ENCODE results near the gene SHANK2. TPM values are rescaled to one million over a fixed set of nuclear protein-coding genes. Genes with fewer than 3 reads are reported as not detected.
"Not testable (repeated sequence)": the region's sequence is repeated elsewhere in the genome, so short reads cannot be mapped to it uniquely, and the experiment has no call there.

The SHANK2 gene
- polyA plus RNA-seq, 1 donor: 2.9 TPM

DNA sequence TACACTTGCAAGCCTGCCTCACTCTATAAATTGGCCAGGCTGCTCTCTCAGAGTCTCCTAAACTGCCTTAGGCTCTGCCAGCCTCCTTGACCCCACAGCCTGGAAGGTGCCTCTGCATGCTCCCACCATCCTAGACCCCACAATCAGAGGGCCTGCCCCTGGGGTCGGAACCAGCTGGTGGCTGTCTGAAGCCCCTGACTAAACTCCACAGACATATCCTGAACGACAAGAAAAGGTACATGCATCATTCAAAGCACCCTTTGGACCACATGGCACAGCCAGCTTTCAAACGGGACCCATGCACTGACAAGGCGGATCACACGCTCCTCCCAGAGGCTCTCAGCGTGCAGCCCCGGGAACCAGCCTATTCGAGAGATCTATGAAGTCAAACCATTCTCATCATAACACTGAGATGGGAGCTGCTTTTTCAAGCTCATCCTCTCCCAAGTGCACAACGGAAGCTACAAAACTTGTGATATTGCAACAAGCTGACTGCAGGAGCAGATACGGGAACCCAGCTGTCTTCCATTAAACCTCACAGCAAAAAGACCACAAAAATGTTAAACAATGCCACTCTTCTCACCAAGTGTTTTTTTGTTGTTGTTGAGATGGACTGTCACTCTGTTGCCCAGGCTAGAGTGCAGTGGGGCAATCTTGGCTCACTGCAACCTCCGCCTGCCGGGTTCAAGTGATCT lies 8.1 kb downstream of the SHANK2 start:
- no peak for DNase-seq

- DNase-seq: no peak
Observed at GRCh38 chr11:71242391-71242790, 10.0 kb downstream of the SHANK2 start.

DNA sequence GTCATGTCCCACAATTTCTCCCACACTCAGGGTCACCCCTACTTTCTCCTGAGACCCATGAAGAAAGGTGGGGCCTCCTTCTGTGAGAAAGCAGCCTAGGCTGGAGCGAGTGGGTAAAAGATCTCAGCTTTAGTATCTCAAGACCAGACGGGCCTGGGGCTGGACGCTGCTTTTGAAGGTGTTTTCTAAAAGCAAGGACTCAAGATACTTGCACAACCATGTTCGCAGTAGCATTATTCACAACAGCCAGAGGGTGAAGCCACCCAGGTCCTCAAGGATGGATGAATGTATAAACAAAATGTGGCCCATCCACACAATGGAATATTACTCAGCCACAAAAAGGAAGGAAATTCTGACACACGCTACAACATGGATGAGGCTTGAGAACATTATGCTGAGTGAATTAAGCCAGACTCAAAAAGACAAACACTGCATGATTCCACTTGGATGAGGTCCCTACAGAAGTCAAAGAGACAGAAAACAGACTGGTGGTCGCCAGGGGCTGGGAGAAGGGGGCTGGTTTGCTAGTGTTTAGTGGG lies 10.6 kb downstream of the SHANK2 start:
- no peak for DNase-seq

DNA sequence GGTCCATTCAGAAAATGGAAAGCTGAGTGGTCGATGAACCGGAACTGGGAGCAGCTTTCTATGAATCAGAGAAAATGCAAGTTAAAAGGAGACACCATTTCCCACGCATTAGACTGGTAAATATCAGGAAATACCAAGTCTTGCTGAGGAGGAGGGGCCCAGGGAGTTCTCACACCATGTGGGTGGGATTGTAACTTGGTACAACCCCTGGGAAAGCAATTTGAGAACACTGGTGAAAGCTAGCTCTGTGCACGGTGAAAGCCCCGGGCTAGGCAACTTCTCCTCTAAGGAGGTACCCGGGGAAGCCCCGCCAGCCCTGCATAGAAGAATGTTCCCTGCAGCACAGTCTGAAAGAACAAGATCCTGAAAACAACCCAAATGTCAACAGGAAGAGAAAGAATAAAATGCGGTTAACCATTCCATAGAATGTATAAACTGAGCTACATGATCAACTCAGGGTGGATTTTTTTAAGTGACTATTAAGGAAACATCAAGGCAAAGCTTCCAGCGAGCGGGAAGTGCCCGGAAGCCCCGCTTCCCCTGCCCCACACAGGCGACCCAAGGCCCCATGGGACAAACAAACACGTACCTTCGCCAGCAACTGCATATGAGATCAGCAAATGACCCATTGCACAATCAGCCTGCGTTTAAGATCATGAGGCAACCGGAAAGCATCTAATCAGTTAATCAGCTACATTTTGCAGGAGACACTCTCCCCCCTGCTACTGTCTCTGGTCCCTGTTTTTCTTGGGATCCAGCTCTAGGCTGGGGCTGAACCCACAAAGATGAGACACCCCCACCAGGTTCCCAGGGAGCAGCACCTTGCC lies 11.3 kb downstream of the SHANK2 start:
- DNase-seq: no peak

DNA sequence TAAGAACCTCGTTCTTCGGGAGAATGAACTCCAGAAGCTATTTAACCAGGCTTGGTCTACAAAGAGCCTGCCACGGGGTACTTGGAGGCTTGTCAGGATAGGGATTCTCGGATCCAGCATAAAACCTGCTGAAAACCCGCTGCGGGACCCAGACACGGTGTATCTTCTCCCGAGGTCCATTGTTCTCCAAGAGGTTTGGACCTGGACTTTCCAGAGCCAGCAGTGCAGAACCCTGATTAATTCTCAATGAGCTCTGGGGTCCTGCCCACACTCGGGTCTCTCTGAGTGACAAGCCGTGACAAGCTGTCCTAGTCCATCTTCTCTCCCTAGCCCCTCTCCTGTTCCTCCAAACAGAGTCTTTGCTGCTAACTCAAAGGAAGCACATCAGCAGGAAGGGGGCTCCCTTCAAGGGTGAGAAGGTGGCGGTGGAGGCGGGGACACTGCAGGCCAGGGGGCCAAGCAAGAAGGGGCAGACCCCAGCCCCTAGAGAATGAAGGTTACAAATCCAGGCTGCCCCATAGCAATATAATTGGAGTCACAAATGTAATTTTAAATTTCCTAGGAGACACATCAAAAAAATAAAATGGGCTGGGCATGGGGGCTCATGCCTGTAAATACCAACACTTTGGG lies 12.2 kb downstream of the SHANK2 start:
- no peak for DNase-seq

DNA sequence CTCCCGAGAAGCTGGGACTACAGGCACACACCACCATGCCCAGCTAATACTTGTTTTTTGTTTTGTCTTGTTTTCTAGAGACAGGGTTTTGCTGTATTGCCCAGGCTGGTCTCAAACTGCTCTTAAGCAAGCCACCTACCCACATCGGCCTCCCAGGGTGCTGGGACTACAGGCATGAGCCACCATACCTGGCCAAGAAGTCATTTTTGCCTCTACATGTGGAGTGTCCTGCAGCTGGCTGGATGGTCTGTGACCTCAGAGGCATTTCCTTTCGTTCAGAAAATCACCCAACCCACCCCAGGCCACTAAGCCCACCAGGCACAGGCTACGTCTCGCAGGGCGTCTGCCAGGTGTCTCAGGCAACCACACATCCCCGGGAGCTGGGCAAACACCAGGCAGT lies 12.8 kb downstream of the SHANK2 start:
- DNase-seq: no peak

GRCh38 chr11:71238941-71239340 lies 13.4 kb downstream of the SHANK2 start:
- DNase-seq: no peak

GRCh38 chr11:71238285-71238875 lies 14.0 kb downstream of the SHANK2 start:
- DNase-seq: no peak

DNA sequence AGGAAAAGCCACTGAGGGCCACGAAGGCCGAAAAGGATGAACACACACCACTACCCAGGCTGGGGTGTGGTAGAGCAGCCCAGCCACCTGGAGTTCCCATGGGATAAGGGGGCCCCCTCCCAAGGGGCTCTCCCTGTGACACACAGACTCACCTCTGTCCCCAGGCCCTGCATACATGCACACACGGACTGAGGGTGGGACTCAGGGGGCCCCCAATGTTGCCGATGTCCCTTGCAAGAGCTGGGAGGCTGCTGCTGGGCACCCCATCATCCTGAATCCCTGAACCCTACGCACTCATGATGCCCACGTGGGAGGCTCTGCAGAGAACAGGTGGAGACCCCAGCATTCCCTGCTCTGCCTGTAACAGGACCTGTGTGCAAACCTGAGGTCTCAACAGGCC lies 14.5 kb downstream of the SHANK2 start:
- DNase-seq: no peak

- DNase-seq: no peak
Observed at GRCh38 chr11:71236836-71237475, 15.4 kb downstream of the SHANK2 start.

DNA sequence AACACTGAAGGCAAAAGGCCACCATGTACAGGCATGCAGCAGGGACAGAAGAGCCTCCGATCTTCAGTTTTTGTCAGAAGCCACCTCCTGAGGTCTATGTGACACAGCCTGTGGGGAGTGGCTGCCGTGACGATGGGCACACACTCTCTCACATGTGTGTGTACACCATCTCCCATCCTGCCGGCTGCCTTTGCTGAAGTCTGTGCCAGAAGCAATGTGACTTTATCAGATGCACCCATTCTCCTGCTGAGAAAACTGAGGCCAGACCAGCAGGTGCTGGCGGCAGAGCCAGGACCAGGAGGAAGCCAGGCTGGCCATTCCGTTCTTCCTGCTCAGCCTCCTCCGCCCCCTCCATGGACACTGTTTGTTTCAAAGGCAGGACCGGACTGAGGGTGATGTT lies 16.7 kb downstream of the SHANK2 start:
- no peak for DNase-seq

DNA sequence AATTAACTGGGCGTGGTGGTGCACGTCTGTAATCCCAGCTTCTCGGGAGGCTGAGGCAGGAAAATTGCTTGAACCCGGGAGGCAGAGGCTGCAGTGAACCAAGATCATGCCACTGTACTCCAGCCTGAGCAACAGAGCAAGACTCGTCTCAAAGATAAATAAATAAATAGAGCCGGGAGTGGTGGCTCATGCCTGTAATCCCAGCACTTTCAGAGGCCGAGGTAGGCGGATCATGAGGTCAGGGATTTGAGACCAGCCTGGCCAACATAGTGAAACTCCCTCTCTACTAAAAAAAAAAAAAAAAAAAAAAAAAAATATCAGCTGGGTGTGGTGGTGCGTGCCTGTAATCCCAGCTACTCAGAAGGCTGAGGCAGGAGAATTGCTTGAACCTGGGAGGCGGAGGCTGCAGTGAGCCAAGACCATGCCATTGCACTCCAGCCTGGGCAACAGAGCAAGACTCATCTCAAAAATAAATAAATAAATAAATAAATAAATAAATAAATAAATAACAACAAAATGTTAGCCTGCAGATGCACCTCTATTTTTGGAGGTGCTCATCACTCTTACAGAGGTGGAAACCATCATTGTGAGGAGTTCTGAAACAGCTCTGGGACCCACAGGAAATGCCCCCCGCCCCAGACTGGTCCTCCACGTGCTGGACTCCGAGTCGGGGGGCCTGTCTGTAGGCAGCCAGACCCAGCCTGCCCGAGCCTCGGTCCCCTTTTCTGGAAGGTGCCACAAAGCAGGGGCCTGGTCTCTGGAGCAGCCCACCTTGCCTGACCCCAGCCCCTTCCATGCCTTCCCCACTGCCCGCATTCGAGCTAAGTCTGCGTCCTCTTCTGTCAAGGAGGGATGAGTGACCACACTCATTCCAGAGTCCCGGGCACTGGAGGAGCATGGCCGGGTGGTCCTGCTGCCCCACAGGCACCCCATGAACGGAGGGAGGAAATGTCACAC lies 18.2 kb downstream of the SHANK2 start:
- DNase-seq: not testable (repeated sequence)

GRCh38 chr11:71232364-71232763 lies 20.0 kb downstream of the SHANK2 start:
- DNase-seq: no peak

DNA sequence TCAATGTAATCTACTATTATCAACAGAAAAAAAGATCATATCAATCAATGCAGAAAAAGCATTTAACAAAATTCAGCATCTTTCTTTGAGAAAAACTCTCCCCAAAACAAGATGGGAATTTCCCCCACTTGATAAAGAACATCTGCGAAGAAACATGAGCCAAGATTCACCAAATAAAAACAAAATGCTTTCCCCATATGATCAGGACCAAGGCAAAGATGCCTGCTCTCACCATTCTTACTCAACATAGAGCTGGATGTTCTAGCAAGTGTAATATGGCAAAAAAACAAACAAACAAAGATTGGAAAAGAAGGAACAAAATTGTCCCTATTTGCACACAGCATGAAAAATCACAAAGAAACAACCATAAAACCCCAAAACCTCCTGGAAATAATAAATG lies 23.4 kb downstream of the SHANK2 start:
- no peak for DNase-seq

GRCh38 chr11:71227058-71227659 lies 25.2 kb downstream of the SHANK2 start:
- no peak for DNase-seq

GRCh38 chr11:71223671-71224660 lies 28.4 kb downstream of the SHANK2 start:
- no peak for DNase-seq

- DNase-seq: no peak
Observed at GRCh38 chr11:71223081-71223405, 29.3 kb downstream of the SHANK2 start.

DNA sequence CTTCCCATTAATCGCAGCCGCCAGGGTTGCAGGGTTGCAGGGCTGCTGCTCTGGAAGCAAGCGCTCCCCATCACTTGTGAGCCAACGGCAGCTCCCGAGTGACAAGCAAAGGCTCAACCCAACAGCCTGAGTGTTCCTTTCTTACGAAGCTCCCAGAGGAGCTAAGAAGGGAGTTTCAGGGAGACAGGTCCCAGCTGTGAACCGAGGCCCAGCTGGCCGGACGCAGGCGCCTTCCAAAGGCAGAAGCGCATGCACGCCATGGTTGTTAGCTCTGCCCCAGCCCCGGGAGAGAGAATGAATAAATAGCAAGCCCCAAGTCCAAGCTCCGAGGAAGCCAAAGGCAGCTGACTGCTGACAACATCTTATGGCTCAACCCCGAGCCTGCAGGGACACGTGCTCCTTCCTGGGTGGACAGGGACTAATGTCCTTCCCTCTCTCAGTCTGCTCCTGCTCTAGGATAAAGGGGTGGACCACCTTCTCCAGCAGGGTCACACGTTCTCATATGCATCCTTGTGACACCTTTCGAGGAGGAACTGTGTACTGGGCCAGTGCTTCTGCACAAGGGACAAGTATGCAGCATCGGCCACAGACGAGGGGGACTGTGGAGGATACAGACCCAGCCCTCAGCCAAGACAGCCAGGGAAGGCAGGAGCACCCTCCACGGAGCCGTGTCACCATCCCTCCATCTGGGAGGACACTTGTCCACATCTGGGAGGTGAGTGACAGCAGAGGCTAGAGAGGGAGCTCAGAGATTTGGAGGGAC lies 29.9 kb downstream of the SHANK2 start:
- peak; percentile 20 for DNase-seq

GRCh38 chr11:71221821-71222220 lies 30.6 kb downstream of the SHANK2 start:
- DNase-seq: no peak

Measured in hindlimb muscle (tissue), 1 donor.